Right lobe of liver (tissue), 6 donors: ENCODE measurements around the gene HHAT. TPM values are rescaled to one million over a fixed set of nuclear protein-coding genes. Genes with fewer than 3 reads are reported as not detected.
A peak's percentile ranks its signal among the peaks of the same experiment; 100 is the strongest.

Experiments used
- ATAC-seq, 4 donors: fragments of 200-7000 bp; cut with Tn5 transposase; one replicate each; pipeline ENCODE4 v1.9.1; 2020; ENCODE audit warnings: mild to moderate bottlenecking in 4 of 4, moderate library complexity in 4 of 4
- DNase-seq, 3 donors: peaks; one replicate each; pipeline ENCODE4 v3.0.0-alpha.2; 2020
- H3K27ac ChIP-seq, 3 donors: fragments of 200-600 bp; one replicate each; pipeline ENCODE4 v1.8.0; 2022
- H3K27me3 ChIP-seq, 2 donors: fragments of 200-600 bp; one replicate each; pipeline ENCODE4 v1.8.0; 2022
- H3K36me3 ChIP-seq, 4 donors: fragments of 200-600 bp; sonication (generic) in 1 of 4; one replicate each; pipeline versions ENCODE4 v1.5.1 to v1.8.0; 2017 to 2022; ENCODE audit warnings: control low read depth in 1 of 4
- H3K4me1 ChIP-seq, 4 donors: fragments of 200-600 bp; sonication (generic) in 1 of 4; one replicate each; pipeline versions ENCODE4 v1.5.1 to v1.8.0; 2017 to 2022; ENCODE audit warnings: control low read depth in 1 of 4
- H3K4me3 ChIP-seq, 3 donors: fragments of 200-600 bp; one replicate each; pipeline ENCODE4 v1.8.0; 2022
- H3K9me3 ChIP-seq, 4 donors: fragments of 200-600 bp; sonication (generic) in 1 of 4; one replicate each; pipeline versions ENCODE4 v1.5.1 to v1.8.0; 2017 to 2022; ENCODE audit warnings: control low read depth in 1 of 4
- POLR2A ChIP-seq: fragments of 450-650 bp; IDR thresholded peaks from one replicate; pipeline ENCODE4 v1.6.1; 2017; ENCODE audit warnings: antibody characterized with exemption, mild to moderate bottlenecking
- WGBS: methylation state at CpG from one replicate; pipeline ENCODE4 v1.1.6; 2018; ENCODE audit warnings: low coverage, low lambda C conversion rate; ENCODE audit not compliant: insufficient coverage; ENCODE audit errors: missing lambda C conversion rate; 5-methylcytosine and 5-hydroxymethylcytosine counted together
- intact Hi-C, 2 donors: fragments of 100-400 bp; cut with DNase I; formaldehyde crosslinking; loops; one replicate each; pipeline versions ENCODE4 v1.11.2 to v1.14.1; 2022
- total RNA-seq, 6 experiments: library from RNA; depleted of rRNA in 2 of 6; stranded (reverse); fragments of >200 nt in 2 of 6; fragmentation: NEBNext Ultra II Directional in 3 of 6; extraction: Animal tissue kit (Norgen Biotek cat#: 25700) in 3 of 6; gene quantifications; one replicate each; pipeline versions ENCODE4 v1.1.0 to v1.2.4, GENCODE V29; 2016 to 2023
- TF ChIP-seq, protein P1 (sequence below), 4 donors: fragments of 200-600 bp in 3 of 4; fragments of 450-650 bp in 1 of 4; IDR thresholded peaks; one replicate each; pipeline versions ENCODE4 v1.5.1 to v1.8.0; 2016 to 2022; ENCODE audit warnings: antibody characterized with exemption in 4 of 4, mild to moderate bottlenecking in 2 of 4
- donor health status: DM: no; HTN: yes; CAD: no.
- donor health status: DM: no; HTN: no; CAD: no.
- donor health status: DM: no; HTN: no; CAD: no.
- donor health status: DM: no; HTN: yes; CAD: no.
- donor health status: DM: no; HTN: yes; CAD: no.

The HHAT gene
- total RNA-seq, 6 experiments from 2014 or later: 2.2 to 4.1 (median 2.7) TPM

DNA sequence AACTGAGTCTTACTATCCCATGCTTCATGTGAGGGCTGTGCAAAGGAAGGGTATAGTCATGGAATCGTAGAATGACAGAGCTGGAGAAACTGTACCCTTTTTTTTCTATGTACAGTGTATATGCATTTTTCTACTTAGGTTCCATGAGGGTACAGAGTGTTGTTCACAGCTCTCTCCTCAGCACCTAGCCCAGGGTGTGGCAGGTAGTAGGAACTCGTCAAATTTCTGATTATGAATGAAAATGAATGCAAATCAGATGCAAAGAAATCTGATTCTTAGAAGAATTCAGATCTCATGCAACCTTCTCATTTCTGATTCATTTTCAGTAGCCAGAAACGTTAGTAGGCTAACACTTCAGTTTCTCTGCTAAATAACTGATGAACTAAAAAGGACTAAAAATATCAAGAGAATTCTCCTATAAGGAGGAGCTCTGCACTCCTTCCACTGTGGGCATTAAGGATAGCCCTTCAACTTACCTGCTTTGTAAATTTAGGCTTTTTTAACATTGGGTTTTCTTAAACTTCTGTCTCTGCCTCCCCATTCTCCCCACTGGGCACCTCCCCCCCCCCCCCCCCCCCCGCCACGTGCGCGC lies 18.0 kb upstream of the HHAT start:
- intact Hi-C loops: loop anchor here in 1 of 2 donors (5.0 kb wide), 1 partner anchor 168 kb away; no protein-coding TSS in a partner anchor
- no peak for TF ChIP-seq POLR2A
- TF ChIP-seq, protein P1, sequence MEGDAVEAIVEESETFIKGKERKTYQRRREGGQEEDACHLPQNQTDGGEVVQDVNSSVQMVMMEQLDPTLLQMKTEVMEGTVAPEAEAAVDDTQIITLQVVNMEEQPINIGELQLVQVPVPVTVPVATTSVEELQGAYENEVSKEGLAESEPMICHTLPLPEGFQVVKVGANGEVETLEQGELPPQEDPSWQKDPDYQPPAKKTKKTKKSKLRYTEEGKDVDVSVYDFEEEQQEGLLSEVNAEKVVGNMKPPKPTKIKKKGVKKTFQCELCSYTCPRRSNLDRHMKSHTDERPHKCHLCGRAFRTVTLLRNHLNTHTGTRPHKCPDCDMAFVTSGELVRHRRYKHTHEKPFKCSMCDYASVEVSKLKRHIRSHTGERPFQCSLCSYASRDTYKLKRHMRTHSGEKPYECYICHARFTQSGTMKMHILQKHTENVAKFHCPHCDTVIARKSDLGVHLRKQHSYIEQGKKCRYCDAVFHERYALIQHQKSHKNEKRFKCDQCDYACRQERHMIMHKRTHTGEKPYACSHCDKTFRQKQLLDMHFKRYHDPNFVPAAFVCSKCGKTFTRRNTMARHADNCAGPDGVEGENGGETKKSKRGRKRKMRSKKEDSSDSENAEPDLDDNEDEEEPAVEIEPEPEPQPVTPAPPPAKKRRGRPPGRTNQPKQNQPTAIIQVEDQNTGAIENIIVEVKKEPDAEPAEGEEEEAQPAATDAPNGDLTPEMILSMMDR (IDR thresholded peaks at IDR 0.05): no peak
- no peak for DNase-seq
- 6% methylated on average over 7 of the region's 7 CpGs for WGBS
- no peaks in the 10 kb centered on the region for H3K27me3 ChIP-seq
- no peaks in the 10 kb centered on the region for H3K9me3 ChIP-seq
- no peak for ATAC-seq
- no peaks in the 10 kb centered on the region for H3K4me1 ChIP-seq
- H3K27ac ChIP-seq: no peak overlapping the region
- H3K4me3 ChIP-seq: no peak overlapping the region
- H3K36me3 ChIP-seq: no peaks in the 10 kb centered on the region

GRCh38 chr1:210311726-210312493 lies 16.8 kb upstream of the HHAT start:
- no peaks in the 10 kb centered on the region for H3K9me3 ChIP-seq
- DNase-seq (no peak), ATAC-seq (peak in 1 of 4 donors; percentile 10)
- intact Hi-C loops: loop anchor here in 1 of 2 donors (5.0 kb wide), 1 partner anchor 170 kb away; no protein-coding TSS in a partner anchor
- 35% methylated on average over 16 of the region's 18 CpGs for WGBS
- no peaks in the 10 kb centered on the region for H3K27me3 ChIP-seq
- H3K36me3 ChIP-seq: no peaks in the 10 kb centered on the region
- H3K27ac ChIP-seq: no peak overlapping the region
- H3K4me3 ChIP-seq: no peak overlapping the region
- TF ChIP-seq POLR2A: no peak
- TF ChIP-seq, protein P1 (IDR thresholded peaks at IDR 0.05): no peak
- H3K4me1 ChIP-seq: no peaks in the 10 kb centered on the region

DNA sequence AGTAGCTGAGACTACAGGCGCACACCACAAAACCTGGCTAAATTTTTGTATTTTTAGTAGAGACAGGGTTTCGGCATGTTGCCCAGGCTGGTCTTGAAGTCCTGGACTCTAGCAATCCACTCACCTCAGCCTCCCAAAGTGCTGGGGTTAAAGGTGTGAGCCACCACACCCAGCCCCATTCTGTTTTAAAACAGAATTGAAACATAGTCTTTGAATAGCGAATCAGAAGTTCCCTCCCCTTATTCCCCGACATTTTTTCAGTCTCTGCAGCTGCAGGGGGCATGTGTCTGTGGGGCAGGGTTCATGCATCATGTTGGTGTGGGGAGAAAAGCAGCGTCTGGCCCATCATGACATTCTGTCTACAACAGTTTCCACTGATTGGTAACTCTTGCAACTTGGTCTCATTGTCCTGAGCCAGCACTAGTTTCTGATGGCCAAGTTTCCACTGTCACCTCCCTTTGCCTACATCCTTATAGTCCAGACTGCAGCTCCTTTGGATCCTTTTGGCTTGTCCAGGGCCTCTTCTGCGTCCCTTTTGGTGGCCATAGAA lies 15.6 kb upstream of the HHAT start:
- ATAC-seq: no peak

GRCh38 chr1:210313921-210314320 lies 14.8 kb upstream of the HHAT start:
- 56% methylated on average over 1 of the region's 1 CpG for WGBS
- no peak for DNase-seq
- H3K9me3 ChIP-seq: no peaks in the 10 kb centered on the region
- intact Hi-C loops: loop anchor here in 1 of 2 donors (5.0 kb wide), 1 partner anchor 172 kb away; no protein-coding TSS in a partner anchor
- H3K27me3 ChIP-seq: no peaks in the 10 kb centered on the region
- no peak overlapping the region for H3K27ac ChIP-seq
- H3K4me3 ChIP-seq: no peak overlapping the region
- no peak for TF ChIP-seq POLR2A
- TF ChIP-seq, protein P1 (IDR thresholded peaks at IDR 0.05): no peak
- no peak for ATAC-seq
- no peaks in the 10 kb centered on the region for H3K4me1 ChIP-seq
- H3K36me3 ChIP-seq: no peaks in the 10 kb centered on the region

More for the DNA sequence above, 15.6 kb upstream of the HHAT start:
- intact Hi-C loops: loop anchor here in 1 of 2 donors (5.0 kb wide), 1 partner anchor 171 kb away; no protein-coding TSS in a partner anchor
- TF ChIP-seq POLR2A: no peak
- TF ChIP-seq, protein P1 (IDR thresholded peaks at IDR 0.05): no peak
- Histone ChIP-seq H3K4me3 (no peak overlapping the region), H3K27ac (no peak overlapping the region), H3K27me3 (no peaks in the 10 kb centered on the region), H3K9me3 (no peaks in the 10 kb centered on the region), H3K4me1 (no peaks in the 10 kb centered on the region), H3K36me3 (no peaks in the 10 kb centered on the region)
- 73% methylated on average over 6 of the region's 6 CpGs for WGBS
- no peak for DNase-seq
